Measurements from ENCODE around the gene TSC22D2.
"Not testable (repeated sequence)": the region's sequence is repeated elsewhere in the genome, so short reads cannot be mapped to it uniquely, and the experiment has no call there.

Gene TSC22D2

DNA sequence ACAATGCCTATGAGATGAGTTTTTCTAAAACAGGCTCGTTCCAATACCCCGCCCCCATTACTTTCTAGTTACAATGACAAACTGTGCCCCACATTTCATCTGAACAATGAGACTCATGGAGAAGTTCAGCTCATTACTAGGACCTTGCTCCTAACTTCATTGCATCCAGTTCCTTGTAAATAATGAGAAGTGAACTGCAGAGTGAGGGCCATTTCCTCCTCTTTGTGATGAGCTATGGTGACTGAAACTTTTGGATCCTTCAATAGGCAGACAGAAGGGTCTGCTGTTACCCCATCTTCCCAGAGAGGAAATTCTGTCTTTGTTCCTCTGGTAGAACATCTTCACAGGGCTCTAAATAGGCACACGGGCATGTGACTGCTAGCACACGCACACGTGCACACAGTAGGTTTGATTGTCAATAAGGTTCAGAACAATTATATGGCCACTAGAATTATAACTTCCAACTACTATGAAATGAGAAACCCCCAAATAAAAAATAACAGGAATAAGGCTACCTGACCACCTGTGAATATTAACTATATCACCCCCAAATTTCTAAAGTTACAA, 86.4 kb downstream of the TSC22D2 start:
- no peak for DNase-seq

DNA sequence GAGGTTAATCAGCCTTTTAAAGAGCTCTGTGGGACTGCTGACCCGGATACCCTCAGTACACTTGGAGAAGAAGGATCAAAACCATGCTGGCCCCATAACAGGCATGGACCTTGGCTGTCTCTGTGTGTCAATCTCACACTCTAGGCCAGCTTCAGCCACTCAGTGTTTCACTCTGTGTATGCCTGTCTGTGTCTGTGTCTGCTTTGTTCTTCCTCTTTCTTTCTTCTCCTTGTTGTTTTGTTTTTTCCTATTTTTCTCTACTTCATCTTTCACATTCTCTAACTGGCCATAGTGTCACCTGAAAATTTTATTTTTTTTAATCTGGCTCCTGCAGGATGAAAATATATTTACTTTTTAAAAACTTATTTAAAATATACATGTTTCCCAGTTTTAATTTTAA, 87.1 kb downstream of the TSC22D2 start:
- DNase-seq: no peak

DNA sequence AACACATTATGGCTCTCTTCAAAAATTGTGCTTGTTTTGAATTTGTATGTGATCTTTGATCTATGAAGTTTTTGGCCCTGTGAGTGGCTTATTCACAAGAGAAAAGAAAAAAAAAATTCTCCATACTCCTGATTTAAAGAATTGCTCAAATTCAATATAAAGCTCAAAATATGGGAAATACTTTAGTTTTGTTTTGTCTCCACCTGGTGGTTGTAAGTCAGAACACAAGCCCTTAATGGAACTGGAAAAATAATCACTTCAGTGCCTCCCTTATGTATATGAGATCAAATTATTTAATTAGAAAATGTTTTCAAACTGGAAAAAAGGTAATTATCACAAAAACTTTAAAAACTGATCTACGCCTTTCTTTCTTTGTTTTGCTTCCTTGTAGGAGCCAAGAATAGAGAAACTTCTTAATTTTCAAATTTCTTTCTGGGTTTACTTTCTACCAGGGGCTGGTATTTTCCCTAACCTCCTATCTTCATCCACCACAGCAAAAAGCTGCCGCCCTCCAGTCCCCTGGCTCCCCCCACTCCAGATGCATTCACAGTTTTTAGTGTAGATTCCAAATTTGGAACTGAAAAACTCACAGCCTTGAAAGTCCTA, 87.6 kb downstream of the TSC22D2 start:
- DNase-seq: no peak

DNA sequence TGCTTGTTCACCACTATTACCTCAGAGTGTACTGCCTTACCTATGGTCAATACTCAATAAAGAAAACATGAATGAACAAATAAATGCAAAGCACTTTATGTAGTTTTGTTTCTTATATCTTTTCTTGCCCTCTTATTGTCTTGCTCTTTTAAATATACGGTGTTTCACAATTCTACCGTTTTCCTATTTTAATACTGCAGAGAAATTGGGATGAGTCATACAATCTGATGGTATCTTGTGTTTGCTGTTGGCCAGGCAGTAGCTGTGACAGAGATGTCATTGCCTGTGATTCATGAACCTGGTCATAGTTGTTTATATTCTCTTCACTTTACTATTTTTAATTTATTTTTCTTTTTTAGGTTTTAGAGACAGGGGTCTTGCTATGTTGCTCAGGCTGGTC, 89.9 kb downstream of the TSC22D2 start:
- no peak for DNase-seq

DNA sequence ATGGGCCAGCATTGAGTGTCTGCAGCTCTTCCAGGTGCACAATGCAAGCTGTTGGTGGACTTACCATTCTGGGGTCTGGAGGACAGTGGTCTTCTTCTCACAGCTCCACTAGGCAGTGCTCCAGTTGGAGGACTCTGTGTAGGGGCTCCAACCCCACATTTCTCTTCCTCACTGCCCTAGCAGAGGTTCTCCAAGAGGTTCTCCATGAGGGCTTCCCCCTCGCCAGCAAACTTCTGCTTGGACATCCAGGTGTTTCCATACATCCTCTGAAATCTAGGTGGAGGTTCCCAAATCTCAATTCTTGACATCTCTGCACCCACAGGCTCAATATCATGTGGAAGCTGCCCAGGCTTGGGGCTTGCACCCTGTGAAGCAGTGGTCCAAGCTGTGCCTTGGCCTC, 92.9 kb downstream of the TSC22D2 start:
- DNase-seq: not testable (repeated sequence)

DNA sequence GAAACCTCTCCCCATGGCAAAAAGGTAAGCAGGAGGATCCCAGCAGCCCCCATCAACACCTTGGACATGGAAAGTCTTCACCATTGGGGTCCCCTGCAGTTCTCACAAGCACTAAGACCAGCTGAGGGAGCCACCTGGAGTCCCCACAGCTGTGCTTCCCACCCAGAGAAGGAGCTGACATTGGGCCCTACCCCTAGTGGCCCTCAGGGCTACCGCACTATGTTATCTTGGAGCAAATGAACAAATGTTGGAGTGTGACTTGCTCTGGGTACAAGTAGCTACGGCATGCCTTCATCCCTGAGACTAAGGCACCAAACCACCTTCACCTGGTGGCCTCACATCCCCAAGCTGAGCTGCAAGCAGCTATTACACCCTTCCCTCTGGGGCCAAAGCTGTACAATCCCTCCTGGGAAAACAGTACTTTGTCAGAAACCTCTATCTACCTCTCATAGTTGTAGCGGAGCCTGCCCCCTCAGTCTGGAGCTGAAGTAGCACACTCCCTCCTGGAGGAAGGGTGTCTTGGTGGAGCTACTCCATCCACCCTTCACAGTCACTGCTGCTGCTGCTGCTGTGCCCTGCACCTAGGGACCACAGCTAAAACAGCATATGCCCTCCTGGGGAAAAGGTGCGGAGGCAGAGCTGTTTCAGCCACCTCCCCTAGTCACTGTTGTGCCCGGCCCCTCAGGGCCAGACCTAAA, 95.5 kb downstream of the TSC22D2 start:
- no peak for DNase-seq

DNA sequence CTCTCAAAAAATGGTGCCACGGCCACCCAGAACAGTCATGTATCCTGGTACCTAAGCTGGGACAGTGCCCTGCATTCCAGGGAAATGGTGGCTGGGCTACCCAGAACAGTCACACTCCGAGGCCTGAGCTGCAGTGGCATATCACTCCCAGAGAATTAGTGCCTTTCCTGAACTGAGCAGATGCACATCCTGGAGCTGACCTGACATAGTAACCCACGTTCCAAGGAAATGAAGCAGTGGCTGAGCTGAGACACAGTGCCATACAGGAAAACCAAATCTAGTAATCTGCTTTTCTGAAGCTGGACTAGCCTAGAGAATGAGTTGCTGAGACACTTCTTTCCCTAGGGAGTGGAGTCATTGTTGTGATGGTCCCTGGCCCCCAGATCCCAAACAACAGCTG, 96.4 kb downstream of the TSC22D2 start:
- no peak for DNase-seq

DNA sequence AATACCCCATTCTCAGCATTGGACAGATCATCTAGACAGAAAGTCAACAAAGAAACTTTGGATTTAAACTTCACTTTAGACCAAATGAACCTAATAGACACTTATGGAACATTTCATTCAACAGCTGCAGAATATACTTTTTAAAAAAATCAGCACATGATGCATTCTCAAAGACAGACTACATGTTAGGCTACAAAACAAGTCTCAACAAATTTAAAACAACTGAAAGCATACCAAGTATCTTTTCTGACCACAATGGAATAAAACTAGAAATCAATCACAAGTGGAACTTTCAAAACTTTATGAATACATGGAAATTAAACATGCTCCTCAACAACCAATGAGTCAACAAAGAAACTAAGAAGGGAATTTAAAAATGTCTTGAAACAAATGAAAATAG, 100.3 kb downstream of the TSC22D2 start:
- DNase-seq: no peak

DNA sequence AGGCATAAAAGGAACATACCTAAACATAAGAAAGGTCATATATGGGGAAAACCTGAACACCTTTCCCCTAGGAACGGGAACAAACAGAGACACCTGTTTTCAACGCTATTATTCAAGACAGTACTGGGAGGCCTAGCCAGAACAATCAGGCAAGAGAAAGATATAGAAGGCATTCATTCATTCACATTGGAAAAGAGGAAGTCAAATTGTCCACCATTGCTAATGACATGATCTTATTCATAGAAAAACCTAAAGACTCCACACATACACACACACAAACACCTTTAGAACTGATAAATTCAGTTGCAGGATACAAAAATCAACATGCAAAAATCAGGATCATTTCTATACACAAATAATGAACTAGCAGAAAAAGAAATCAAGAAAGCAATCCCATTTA, 101.7 kb downstream of the TSC22D2 start:
- no peak for DNase-seq

DNA sequence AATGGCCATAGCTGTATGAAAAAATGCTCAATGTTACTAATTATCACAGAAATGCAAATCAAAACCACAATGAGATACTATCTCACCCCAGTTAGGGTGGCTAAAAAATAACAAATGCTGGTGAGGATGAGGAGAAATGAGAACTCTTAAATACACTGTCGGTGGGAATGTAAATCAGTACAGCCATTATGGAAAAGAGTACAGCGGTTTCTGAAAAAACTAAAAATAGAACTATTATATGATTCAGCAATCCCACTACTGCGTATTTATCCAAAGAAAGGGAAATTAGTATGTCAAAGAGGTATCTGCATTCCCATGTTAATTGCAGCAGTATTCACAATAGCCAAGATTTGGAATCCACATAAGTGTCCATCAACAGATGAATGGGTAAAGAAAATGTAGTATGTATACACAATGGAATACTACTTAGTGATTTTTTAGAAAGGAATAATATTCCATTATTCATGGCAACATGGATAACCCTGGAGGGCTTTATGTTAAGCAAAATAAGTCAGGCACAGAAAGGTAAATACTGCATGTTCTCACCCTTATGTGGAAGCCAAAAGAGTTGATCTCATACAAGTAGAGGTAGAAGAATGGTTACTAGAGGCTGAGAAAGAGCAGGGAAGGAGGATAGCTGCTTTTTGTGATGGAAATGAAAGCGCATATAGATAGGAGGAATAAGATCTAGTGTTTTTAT, 103.2 kb downstream of the TSC22D2 start:
- no peak for DNase-seq

DNA sequence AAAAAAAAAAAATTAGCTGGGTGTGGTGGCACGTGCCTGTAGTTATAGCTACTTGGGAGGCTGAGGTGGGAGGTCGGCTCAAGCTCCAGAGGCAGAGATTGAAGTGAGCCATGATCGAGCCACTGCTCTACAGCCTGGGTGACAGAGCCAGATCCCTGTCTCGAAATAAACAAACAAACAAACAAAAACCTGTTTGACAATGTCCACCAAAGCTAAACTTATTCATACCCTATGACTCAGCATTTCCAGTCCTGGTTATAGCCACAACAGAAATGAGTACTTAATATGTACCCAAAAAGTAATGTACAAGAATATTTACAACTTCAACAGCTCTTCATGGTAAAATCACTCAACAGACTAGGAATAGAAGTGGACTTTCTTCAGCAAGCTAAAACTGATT, 107.1 kb downstream of the TSC22D2 start:
- DNase-seq: no peak

Measured in NCI-H1048 (cell line).